Transverse colon (tissue), 4 donors: Measurements from ENCODE around the gene WDR26. TPM values are rescaled to one million over a fixed set of nuclear protein-coding genes. Genes with fewer than 3 reads are reported as not detected.

Experiments used
- DNase-seq: peaks from one replicate; pipeline ENCODE4 v3.0.0-alpha.2; 2019
- H3K27ac ChIP-seq, 4 donors: fragments of 200-600 bp; sonication (generic); 2 replicates each; pipeline ENCODE4 v1.5.1; 2016 to 2018; ENCODE audit warnings: inconsistent platforms in 4 of 4
- H3K27me3 ChIP-seq: fragments of 200-600 bp; sonication (generic); 2 replicates; pipeline ENCODE4 v1.5.1; 2017; ENCODE audit warnings: inconsistent platforms
- H3K36me3 ChIP-seq, 4 donors: fragments of 200-600 bp; sonication (generic); 2 replicates each; pipeline ENCODE4 v1.5.1; 2017 to 2019; ENCODE audit warnings: inconsistent platforms in 4 of 4
- H3K4me1 ChIP-seq, 4 donors: fragments of 200-600 bp; sonication (generic); 2 replicates each; pipeline ENCODE4 v1.5.1; 2017 to 2020; ENCODE audit warnings: inconsistent platforms in 4 of 4
- H3K4me3 ChIP-seq, 4 donors: fragments of 200-600 bp; sonication (generic); 1 replicate in 1 of 4; 2 replicates in 3 of 4; pipeline versions ENCODE4 v1.5.1 to v1.6.1; 2017 to 2019; ENCODE audit warnings: inconsistent platforms in 4 of 4
- H3K9me3 ChIP-seq, 2 donors: fragments of 200-600 bp; sonication (generic); 2 replicates each; pipeline ENCODE4 v1.5.1; 2017 to 2019; ENCODE audit warnings: inconsistent platforms in 2 of 2
- CTCF ChIP-seq, 5 experiments: fragments of 200-600 bp in 3 of 5; fragments of 450-650 bp in 2 of 5; sonication (generic) in 3 of 5; IDR thresholded peaks; 1 replicate in 2 of 5; 2 replicates in 3 of 5; pipeline ENCODE4 v1.5.1; 2016 to 2017; ENCODE audit warnings: antibody characterized with exemption in 5 of 5, inconsistent platforms in 3 of 5, mild to moderate bottlenecking in 2 of 5, moderate library complexity in 1 of 5
- EP300 ChIP-seq: sonication (generic); formaldehyde crosslinking; IDR thresholded peaks from one replicate; pipeline ENCODE4 v1.6.1; 2017; ENCODE audit warnings: antibody characterized with exemption, low read depth
- POLR2A ChIP-seq: fragments of 450-650 bp; IDR thresholded peaks from one replicate; pipeline ENCODE4 v1.6.1; 2016; ENCODE audit warnings: antibody characterized with exemption, mild to moderate bottlenecking, moderate library complexity
- POLR2AphosphoS5 ChIP-seq, 3 donors: sonication (generic); formaldehyde crosslinking; IDR thresholded peaks; one replicate each; pipeline ENCODE4 v1.6.1; 2016; ENCODE audit warnings: antibody characterized with exemption in 3 of 3
- WGBS, 2 donors: methylation state at CpG; one replicate each; pipeline ENCODE4 v1.1.5; 2018; ENCODE audit warnings: low coverage in 1 of 2; 5-methylcytosine and 5-hydroxymethylcytosine counted together
- in situ Hi-C, 4 donors: fragments of 200-750 bp; cut with MboI; loops; one replicate each; pipeline versions ENCODE4 v1.15.0 to v1.15.1; 2017; ENCODE audit warnings: low sequenced_read_pairs in 3 of 4, low pct_ligation_motif_present in 1 of 4, low pct_unique_long_range_greater_than_20kb in 1 of 4
- intact Hi-C: fragments of 100-400 bp; cut with DNase I; formaldehyde crosslinking; loops from one replicate; pipeline ENCODE4 v1.15.1; 2023; ENCODE audit warnings: low total_unique reads
- total RNA-seq, 4 donors: library from RNA; depleted of rRNA; stranded (reverse); fragments of >200 nt; gene quantifications; one replicate each; pipeline ENCODE4 v1.1.0, GENCODE V29; 2016

Gene WDR26
- total RNA-seq, 4 donors from 2014 or later, result 77.4 to 127 (median 109) TPM

GRCh38 chr1:224408294-224408590 is 26.4 kb downstream of the WDR26 start:
- 93 to 100% methylated on average over 1 of the region's 1 CpG for WGBS, 2 donors

GRCh38 chr1:224407571-224408293 is 26.9 kb downstream of the WDR26 start:
- Histone ChIP-seq H3K36me3 (peaks cover 0 to 81% (median 32%) of the 10 kb centered on the region in 4 donors), H3K9me3 (no peaks in the 10 kb centered on the region), H3K27me3 (no peaks in the 10 kb centered on the region), H3K4me1 (no peaks in the 10 kb centered on the region), H3K27ac (no peak overlapping the region), H3K4me3 (no peak overlapping the region)
- WGBS, 2 donors, result 87 to 100% methylated on average over 2 to 7 of the region's 7 CpGs
- intact Hi-C loops, result no loop called here
- DNase-seq, result no peak
- TF ChIP-seq EP300, result no peak
- TF ChIP-seq POLR2AphosphoS5 (IDR thresholded peaks at IDR 0.05), result no peak
- in situ Hi-C loops, result no loop called here

More at GRCh38 chr1:224408294-224408590, 26.4 kb downstream of the WDR26 start:
- H3K36me3 ChIP-seq, result peaks cover 0 to 78% (median 32%) of the 10 kb centered on the region in 4 donors
- H3K4me3 ChIP-seq, result no peak overlapping the region
- no peaks in the 10 kb centered on the region for H3K9me3 ChIP-seq
- no peaks in the 10 kb centered on the region for H3K27me3 ChIP-seq
- no peaks in the 10 kb centered on the region for H3K4me1 ChIP-seq
- TF ChIP-seq POLR2A, result no peak
- TF ChIP-seq CTCF (IDR thresholded peaks at IDR 0.05), result no peak
- no peak for TF ChIP-seq POLR2AphosphoS5 (IDR thresholded peaks at IDR 0.05)
- TF ChIP-seq EP300, result no peak
- intact Hi-C loops (no loop called here), in situ Hi-C loops (no loop called here)
- H3K27ac ChIP-seq, result no peak overlapping the region
- DNase-seq, result no peak

- Histone ChIP-seq H3K36me3 (peaks cover 0 to 77% (median 29%) of the 10 kb centered on the region in 4 donors), H3K9me3 (no peaks in the 10 kb centered on the region), H3K27me3 (no peaks in the 10 kb centered on the region), H3K4me1 (no peaks in the 10 kb centered on the region), H3K4me3 (no peak overlapping the region), H3K27ac (no peak overlapping the region)
- no peak for DNase-seq
- in situ Hi-C loops, result no loop called here
- intact Hi-C loops, result no loop called here
- no peak for TF ChIP-seq CTCF (IDR thresholded peaks at IDR 0.05)
- no peak for TF ChIP-seq EP300
- TF ChIP-seq POLR2AphosphoS5 (IDR thresholded peaks at IDR 0.05), result no peak
- TF ChIP-seq POLR2A, result no peak
These were observed 28.4 kb downstream of the WDR26 start for GRCh38 chr1:224406216-224406615.

GRCh38 chr1:224405604-224405970 is 29.0 kb downstream of the WDR26 start:
- Histone ChIP-seq H3K9me3 (no peaks in the 10 kb centered on the region), H3K4me1 (no peaks in the 10 kb centered on the region), H3K36me3 (peaks cover 0 to 76% (median 29%) of the 10 kb centered on the region in 4 donors), H3K4me3 (no peak overlapping the region), H3K27ac (no peak overlapping the region), H3K27me3 (no peaks in the 10 kb centered on the region)
- no peak for TF ChIP-seq POLR2AphosphoS5 (IDR thresholded peaks at IDR 0.05)
- no peak for TF ChIP-seq EP300
- TF ChIP-seq POLR2A, result no peak
- TF ChIP-seq CTCF (IDR thresholded peaks at IDR 0.05), result no peak
- no peak for DNase-seq
- WGBS, 2 donors, result 91 to 94% methylated on average over 2 of the region's 2 CpGs
- in situ Hi-C loops (no loop called here), intact Hi-C loops (no loop called here)
